ENCODE measurements around the gene HIPK2. TPM values are rescaled to one million over a fixed set of nuclear protein-coding genes. Genes with fewer than 3 reads are reported as not detected.

HIPK2 gene
- total RNA-seq, 1 donor from 2014 or later = 72.3 TPM

DNA sequence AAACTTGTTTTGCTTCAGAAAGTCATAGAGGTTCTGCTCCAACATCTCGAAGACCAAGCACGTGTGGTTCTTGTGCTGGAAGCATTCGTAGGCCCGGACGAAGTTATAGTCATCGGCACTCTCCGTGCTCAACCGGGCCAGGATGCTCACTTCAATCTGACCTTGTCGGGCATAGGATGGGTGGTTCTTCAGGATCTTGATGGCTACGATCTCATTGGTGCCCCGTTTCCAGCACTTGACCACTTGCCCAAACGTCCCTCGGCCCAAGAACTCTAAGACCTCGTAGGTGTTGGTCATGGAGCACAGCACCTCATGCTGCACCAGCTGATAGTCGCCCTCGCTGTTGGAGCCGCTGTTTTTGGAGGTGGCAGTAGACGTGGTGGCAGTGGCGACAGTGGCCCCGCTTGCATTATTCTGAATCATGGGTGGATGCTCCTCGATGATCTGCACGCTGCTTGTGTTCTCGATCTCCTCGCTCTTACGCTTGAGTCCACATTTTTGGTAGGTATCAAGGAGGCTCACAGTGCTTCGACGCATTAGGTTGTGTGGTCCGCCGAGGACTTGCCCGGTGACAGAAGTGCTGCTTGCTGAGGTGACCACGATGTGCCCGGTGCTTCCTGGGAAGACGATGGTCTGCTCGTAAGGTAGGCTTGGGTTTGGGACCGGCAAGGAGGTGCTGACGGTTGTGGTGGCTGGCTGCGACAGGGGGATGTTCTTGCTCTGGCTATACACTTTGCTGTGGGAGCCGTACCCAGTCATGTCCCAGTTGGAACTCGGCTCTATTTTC, 61.4 kb downstream of the HIPK2 start:
- Mint-ChIP-seq H3K4me3 (ENCODE audit: unreplicated experiment) (no peak overlapping the region), H3K4me1 (ENCODE audit: low read depth) (peaks cover 23% of the 10 kb centered on the region), H3K9me3 (ENCODE audit: low read depth) (no peaks in the 10 kb centered on the region), H3K27ac (ENCODE audit: unreplicated experiment) (no peak overlapping the region), H3K36me3 (ENCODE audit: low read depth) (peaks cover 30% of the 10 kb centered on the region), H3K27me3 (ENCODE audit: low read depth) (no peaks in the 10 kb centered on the region)
- DNase-seq (ENCODE audit: low spot score) = no peak
- TF ChIP-seq, protein P1, sequence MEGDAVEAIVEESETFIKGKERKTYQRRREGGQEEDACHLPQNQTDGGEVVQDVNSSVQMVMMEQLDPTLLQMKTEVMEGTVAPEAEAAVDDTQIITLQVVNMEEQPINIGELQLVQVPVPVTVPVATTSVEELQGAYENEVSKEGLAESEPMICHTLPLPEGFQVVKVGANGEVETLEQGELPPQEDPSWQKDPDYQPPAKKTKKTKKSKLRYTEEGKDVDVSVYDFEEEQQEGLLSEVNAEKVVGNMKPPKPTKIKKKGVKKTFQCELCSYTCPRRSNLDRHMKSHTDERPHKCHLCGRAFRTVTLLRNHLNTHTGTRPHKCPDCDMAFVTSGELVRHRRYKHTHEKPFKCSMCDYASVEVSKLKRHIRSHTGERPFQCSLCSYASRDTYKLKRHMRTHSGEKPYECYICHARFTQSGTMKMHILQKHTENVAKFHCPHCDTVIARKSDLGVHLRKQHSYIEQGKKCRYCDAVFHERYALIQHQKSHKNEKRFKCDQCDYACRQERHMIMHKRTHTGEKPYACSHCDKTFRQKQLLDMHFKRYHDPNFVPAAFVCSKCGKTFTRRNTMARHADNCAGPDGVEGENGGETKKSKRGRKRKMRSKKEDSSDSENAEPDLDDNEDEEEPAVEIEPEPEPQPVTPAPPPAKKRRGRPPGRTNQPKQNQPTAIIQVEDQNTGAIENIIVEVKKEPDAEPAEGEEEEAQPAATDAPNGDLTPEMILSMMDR (IDR thresholded peaks at IDR 0.05) = no peak

DNA sequence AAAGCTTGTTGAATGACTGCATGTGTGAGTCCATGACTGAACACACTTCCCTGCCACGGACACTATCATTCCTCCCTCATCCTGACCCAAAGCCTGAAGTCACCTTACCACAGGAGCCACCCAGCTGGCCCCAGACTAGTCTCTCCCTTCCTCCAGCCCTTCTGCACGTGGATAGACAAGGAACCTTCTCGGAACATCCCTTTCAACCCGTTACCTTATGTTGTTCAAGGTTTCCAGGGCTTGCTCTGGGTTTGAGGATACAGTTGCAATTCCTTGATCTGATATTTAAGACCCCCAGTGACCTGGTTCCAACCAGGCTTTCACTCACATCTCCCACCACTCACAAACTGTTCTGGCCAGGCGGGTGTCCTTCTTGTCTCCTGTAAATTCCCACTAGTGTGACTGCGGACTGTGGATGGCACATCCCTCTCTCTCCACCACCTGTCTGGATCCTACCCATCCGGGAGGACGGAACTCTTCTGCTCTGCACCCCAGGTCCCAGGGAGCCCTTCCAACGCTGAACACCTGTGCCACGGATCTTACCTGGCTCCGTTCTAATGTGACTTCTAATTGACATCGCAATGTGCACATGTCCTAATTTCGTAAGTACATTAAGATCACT, 62.5 kb downstream of the HIPK2 start:
- Mint-ChIP-seq H3K27me3 (ENCODE audit: low read depth) (no peaks in the 10 kb centered on the region), H3K27ac (ENCODE audit: unreplicated experiment) (no peak overlapping the region), H3K4me1 (ENCODE audit: low read depth) (peaks cover 28% of the 10 kb centered on the region), H3K36me3 (ENCODE audit: low read depth) (peaks cover 34% of the 10 kb centered on the region), H3K4me3 (ENCODE audit: unreplicated experiment) (no peak overlapping the region), H3K9me3 (ENCODE audit: low read depth) (no peaks in the 10 kb centered on the region)
- TF ChIP-seq, protein P1 (IDR thresholded peaks at IDR 0.05) = no peak
- no peak for DNase-seq (ENCODE audit: low spot score)

- H3K27me3 Mint-ChIP-seq (ENCODE audit: low read depth) = no peaks in the 10 kb centered on the region
- peaks cover 39% of the 10 kb centered on the region for H3K36me3 Mint-ChIP-seq (ENCODE audit: low read depth)
- H3K4me1 Mint-ChIP-seq (ENCODE audit: low read depth) = peaks cover 38% of the 10 kb centered on the region
- no peak for DNase-seq (ENCODE audit: low spot score)
- peak overlapping the region; percentile 54 for H3K27ac Mint-ChIP-seq (ENCODE audit: unreplicated experiment)
- TF ChIP-seq, protein P1 (IDR thresholded peaks at IDR 0.05) = no peak
- H3K4me3 Mint-ChIP-seq (ENCODE audit: unreplicated experiment) = no peak overlapping the region
- H3K9me3 Mint-ChIP-seq (ENCODE audit: low read depth) = no peaks in the 10 kb centered on the region
Observed at GRCh38 chr7:139714163-139714901, 63.5 kb downstream of the HIPK2 start.

DNA sequence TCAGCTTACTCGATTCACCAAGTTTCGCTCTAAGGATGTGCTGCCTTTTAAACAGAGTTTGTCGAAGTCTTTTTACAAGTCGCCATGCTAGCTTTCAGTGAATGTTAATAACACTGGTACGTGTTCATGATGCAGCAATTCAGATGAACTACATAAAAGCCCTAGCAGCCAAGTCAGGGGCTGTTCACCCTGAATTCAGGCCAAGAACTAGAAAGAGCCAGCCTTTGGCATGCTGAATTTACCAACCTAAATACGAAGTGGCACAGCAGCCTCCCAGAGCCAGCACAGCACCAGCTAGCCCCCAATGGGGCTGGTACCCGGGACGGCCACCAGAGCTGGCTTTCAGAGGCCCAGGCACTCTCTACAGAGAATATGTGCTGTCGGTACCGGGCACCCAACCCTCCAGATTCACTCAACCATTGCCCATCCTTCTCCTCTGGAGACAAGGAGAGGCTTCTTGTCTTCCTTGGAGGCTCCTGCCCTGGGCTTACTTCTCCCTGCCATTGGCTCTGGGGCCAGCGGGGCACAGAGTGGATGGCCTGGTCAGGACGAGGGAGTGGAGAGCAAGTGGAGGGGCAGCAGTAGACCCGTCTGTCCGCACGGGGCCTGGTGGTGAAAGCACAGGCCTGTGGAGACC, 64.2 kb downstream of the HIPK2 start:
- H3K36me3 Mint-ChIP-seq (ENCODE audit: low read depth) = peaks cover 39% of the 10 kb centered on the region
- no peaks in the 10 kb centered on the region for H3K27me3 Mint-ChIP-seq (ENCODE audit: low read depth)
- no peak for DNase-seq (ENCODE audit: low spot score)
- H3K4me1 Mint-ChIP-seq (ENCODE audit: low read depth) = peaks cover 40% of the 10 kb centered on the region
- H3K9me3 Mint-ChIP-seq (ENCODE audit: low read depth) = no peaks in the 10 kb centered on the region
- H3K27ac Mint-ChIP-seq (ENCODE audit: unreplicated experiment) = peak overlapping the region; percentile 54
- TF ChIP-seq, protein P1 (IDR thresholded peaks at IDR 0.05) = no peak
- H3K4me3 Mint-ChIP-seq (ENCODE audit: unreplicated experiment) = no peak overlapping the region

DNA sequence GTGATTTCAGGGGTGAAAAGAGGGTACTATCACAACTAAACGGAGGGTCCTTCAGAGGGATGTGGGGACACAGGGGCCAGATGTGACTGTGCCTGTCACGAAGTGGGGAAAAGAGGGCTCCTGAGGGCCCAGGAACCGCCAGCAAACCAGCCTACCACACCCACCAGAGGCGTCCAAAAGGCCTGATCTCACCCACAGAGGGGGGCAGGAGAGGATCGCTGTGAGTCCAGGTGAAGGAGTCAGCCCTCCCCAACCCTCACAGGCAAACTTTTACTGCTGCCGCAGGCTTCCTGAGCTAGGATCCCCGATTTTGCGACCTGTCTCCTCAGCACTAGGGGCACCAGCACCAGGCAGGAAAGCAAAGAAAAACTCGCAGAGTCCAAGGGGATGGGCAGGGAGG, 64.7 kb downstream of the HIPK2 start:
- no peak overlapping the region for H3K4me3 Mint-ChIP-seq (ENCODE audit: unreplicated experiment)
- H3K27ac Mint-ChIP-seq (ENCODE audit: unreplicated experiment) = peak overlapping the region; percentile 25
- H3K4me1 Mint-ChIP-seq (ENCODE audit: low read depth) = peaks cover 40% of the 10 kb centered on the region
- no peak for DNase-seq (ENCODE audit: low spot score)
- no peaks in the 10 kb centered on the region for H3K9me3 Mint-ChIP-seq (ENCODE audit: low read depth)
- TF ChIP-seq, protein P1 (IDR thresholded peaks at IDR 0.05) = no peak
- H3K27me3 Mint-ChIP-seq (ENCODE audit: low read depth) = no peaks in the 10 kb centered on the region
- H3K36me3 Mint-ChIP-seq (ENCODE audit: low read depth) = peaks cover 39% of the 10 kb centered on the region
